Glomerular visceral epithelial cell (primary cell): ENCODE results near the gene DRC7.
"Not testable (repeated sequence)": the region's sequence is repeated elsewhere in the genome, so short reads cannot be mapped to it uniquely, and the experiment has no call there.

Experiments
- DNase-seq: peaks from one replicate; pipeline ENCODE4 v3.0.0-alpha.2; 2016; ENCODE audit errors: extremely low spot score

The DRC7 gene

DNA sequence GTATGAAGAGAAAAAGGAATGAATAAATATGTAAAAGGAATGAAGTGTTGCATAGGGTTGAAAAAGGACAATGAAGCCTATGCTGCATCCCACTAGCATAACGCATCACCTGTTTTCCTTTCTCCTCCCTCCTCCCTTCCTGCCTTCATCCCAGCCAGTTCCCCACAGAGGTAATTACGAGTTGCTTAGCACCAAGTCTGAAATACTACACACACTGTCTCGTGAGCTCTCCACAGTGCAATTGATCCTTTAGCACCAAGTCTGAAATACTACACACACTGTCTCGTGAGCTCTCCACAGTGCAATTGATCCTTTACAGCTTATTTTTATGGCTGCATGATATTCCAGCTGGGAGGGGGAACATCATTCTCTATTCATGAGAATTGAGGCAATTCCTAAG lies 1.1 kb upstream of the DRC7 start:
- DNase-seq: no peak

DNA sequence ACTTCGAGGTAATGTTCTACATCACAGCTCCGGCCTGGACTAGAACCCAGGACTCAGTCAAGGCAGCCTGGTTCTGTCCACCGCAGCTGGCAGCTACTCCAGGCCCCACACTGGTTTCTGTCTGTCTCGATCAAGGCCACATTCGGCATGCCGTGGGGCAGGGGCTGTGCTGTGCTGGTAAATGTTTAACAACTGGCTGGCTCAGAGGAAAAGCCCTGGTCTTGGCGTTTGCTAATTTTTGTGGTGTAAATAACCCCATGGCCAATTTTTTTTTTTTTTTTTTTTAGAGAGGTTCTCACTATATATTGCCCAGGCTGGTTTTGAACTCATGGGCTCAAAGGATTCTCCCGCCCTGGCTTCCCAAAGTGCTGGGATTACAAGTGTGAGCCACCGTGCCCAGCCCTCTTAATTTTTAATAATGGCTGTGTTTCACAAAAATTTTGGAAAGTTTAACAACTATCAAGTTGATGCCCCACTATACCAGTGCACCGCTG lies 328 bp upstream of the DRC7 start:
- no peak for DNase-seq

DNA sequence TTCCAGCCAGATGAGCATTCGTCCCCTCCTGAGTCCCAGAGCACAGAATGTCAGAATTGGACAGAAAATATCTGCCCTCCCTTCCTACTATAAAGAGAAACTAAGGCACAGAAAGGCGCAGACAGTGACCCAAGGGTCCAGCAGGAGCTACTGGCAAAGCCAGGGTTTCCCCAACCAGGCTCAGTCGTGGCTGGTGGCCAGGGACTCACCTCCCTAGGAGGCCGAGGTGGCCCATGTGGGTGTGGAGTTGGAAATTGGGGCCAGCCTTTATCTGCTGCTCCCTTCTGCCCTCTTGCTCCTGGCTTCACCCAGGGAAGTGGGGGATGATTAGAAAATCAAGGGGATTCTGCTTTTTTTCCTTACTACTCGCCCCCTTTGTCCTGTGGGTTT lies 1.1 kb downstream of the DRC7 start:
- no peak for DNase-seq

DNA sequence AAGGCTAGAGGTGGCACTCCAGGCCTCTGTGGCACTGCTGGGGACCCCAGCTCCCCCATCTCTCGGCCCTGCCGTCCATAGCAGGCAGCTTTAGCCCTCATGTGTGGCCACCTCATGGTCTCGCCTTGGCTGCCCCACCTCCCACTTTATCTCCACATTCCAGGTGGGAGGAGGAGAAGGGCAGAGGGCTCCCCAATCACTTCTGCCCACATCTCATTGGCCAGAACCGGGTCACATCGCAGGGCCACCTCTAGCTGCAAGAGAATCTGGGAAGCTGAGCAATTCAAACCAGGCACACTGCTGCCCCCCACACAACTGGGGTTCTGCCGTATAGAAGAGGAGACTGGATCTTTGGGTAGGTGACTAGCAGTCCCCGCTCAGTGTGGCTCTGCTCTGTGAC lies 1.6 kb downstream of the DRC7 start:
- DNase-seq: no peak

DNA sequence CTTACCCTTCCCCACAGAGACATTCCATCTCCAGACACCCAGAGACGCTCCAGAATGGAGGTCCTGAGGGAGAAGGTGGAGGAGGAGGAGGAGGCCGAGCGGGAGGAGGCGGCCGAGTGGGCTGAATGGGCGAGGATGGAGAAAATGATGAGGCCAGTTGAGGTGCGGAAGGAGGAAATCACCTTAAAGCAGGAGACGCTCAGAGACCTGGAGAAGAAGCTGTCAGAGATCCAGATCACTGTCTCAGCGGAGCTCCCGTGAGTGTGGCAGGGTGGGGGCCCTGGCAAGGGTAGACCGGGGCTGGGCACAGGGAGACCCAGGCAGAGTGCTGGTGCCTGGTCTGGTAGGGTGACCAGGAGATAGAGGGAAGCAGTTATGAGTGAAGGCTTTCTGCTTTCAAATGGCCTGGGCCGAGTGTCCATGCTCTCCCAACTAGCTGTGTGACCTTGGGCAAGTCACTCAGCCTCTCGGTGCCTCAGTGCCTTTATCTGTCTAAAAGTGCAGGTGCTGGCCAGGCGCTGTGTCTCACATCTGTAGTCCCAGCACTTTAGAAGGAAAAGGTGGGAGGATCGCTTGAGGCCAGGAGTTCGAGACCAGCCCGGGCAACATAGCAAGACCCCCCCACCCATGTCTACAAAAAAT lies 3.4 kb downstream of the DRC7 start:
- no peak for DNase-seq

DNA sequence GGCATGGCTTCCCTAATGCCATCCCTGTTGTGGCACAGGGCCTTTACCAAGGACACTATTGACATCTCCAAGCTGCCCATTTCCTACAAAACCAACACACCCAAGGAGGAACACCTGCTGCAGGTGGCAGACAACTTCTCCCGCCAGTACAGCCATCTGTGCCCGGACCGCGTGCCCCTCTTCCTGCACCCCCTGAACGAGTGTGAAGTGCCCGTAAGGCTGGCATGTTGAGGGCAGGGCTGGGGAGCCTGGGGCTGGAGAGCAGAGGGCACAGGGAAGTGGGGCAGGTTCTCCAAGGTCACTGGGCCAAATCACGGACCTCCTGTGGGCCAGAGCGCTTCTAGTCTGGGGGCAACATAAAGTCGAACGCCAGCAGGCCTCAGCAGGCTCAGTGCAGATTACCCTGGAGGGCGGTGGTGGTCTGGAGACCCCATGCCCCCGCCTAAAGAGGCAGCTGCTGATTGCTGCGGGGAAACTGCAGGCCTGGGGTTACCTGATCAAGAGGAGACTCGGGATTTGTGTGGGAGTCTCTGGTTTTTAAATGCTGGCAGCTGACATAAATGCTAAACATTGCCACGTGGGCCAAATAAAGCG lies 4.3 kb downstream of the DRC7 start:
- DNase-seq: no peak

DNA sequence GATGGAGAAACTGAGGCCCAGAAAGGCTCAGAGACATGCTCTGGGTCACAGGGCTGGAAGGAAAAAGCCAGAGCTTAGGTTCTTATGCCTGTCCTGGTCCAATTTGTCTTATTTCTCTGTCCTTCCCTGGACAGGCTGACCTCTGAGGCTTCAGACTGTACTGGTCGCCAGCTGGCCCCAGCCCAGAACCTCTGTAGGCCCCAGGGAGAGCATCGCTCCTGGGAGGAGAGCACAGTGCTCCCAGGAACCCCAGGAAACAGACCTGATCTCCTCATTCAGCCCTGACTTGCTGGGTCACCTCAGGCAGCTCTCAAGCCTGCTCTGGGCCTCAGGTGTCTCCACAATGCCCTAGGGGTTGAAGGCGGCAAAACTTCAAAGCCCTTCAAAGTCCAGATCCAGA lies 4.9 kb downstream of the DRC7 start:
- DNase-seq: no peak

DNA sequence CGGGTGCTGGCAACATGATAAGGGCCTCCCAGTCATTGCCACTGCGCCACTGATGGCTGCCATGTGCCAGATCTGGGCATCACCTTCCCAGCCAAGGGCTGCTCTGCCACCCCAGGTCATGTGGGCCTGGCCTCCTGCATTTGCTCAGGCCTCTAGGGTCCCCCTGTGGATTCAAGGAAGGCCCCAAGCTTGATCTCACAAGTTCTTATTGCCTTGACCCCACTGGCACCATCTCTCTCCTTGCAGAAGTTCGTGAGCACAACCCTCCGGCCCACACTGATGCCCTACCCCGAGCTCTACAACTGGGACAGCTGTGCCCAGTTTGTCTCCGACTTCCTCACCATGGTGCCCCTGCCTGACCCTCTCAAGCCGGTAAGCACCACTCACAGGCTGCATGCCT lies 5.3 kb downstream of the DRC7 start:
- no peak for DNase-seq

DNA sequence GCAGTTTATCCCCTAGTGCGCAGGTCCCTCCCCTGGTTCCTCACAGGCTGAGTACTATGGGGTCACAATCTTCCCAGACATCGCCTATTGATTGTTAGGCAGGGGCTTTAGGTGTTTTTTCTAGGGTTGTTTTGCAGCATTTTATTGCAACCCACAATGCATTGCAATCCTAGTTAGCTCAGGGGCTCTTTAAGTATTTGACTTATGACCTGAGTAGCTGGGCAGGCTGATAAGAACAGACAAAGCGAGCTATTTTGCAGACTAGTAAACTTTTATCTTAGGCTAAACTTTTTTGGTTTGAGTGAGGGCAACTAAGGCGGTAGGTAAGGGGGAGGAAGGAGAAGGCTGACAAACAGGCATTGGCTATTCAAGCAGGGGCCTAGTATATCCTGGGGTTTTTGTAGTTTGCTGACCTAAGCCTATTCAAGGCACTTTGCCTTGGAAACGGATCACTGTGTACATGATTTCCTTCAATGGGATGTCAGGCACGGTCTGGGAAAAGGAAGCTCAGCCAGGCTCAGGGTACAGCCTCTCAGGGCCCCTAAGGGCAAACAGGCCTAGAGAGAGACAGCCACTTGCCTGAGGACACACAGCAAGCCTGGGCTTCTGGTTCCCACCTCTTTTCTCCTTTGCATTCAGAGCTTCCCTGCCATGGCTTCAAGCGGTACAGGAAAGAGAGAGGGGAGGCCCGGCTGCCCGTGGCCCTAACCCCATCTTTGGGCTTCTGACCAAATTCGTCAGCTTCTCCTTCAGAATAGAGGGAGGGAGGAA lies 6.4 kb downstream of the DRC7 start:
- DNase-seq: no peak

DNA sequence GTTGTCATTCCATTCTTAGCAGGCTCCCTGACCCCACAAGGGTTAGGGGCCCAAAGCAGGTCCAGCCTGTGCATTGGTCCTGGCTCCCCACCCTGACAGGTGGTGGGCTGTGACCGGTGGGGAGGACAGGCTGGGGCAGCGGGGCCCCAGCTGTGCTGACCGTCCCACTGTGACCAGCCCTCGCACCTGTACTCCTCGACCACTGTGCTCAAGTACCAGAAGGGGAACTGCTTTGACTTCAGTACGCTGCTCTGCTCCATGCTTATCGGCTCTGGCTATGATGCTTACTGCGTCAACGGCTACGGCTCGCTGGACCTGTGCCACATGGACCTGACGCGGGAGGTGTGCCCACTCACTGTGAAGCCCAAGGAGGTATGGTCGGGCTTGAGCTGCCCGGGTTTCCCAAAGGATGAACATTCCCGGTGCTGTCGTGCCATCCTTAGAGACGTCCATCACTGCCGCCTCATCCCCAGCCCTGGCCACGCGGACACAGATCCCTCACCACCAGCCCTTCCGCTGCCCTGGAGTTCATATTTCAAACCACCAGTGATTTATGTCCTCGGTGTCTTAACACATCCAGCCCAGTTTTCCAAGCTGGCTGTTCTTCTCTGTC lies 7.3 kb downstream of the DRC7 start:
- DNase-seq: no peak

DNA sequence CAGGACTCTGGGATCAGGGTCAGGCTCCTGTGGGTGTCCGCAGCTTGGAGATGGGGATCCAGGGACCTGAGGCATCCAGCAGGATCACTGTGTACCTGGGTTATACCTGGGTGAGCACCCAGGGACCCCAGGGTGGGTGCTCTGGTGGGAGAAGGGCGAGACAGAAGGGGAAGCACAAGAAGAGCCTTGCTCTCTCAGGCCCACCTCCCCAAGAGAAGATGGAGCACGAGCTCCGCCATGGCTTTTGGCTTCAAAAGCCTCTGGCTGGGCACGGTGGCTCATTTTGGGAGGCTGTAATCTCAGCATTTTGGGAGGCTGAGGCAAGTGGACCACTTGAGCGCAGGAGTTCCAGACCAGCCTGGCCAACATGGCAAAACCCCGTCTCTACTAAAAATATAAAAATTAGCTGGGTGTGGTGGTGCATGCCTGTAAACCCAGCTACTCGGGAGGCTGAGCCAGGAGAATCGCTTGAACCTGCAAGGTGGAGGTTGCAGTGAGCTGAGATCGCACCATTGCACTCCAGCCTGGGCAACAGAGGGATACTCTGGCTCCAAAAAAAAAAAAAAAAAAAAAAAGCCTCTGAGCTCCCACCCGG lies 8.9 kb downstream of the DRC7 start:
- DNase-seq: no peak

DNA sequence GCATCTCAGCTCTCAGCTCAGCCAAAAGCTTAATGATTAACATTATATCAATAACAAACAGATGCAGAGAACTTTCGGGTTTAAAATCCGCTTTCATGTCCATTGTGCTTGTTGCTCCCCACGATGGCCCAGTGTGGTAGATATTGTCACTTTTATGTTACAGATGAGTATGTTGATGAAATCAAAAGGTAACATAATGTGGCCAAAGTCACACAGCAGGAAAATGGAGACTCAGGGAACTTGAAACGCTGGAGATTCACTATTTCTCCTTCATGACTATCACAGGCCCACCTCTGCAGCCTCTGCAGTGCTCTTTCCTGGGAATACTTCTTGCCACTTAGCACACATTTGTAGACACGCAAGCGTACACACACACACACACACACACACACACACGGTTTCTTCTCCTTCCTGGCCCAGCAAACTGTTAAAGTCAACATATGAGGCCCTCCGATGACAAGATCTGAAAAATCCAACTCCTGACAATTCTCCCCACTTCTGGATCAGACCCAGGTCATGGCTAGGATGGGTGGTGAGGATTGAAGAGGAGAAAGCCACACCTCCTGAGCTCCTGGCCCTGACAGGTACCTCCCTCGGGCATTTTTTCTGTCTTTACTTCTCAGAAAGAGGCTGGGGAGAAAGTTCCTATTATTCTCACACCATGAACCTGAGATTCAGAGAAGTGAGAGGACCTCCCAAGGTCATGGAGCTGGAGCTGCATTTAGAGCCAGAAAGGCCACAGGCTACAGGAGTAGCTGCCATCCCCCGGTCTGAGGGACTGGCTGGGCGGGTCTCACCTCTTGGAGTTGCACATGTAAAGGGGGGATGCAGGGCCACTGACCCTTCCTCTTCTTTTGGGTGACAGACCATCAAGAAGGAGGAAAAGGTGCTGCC lies 9.7 kb downstream of the DRC7 start:
- DNase-seq: no peak

DNA sequence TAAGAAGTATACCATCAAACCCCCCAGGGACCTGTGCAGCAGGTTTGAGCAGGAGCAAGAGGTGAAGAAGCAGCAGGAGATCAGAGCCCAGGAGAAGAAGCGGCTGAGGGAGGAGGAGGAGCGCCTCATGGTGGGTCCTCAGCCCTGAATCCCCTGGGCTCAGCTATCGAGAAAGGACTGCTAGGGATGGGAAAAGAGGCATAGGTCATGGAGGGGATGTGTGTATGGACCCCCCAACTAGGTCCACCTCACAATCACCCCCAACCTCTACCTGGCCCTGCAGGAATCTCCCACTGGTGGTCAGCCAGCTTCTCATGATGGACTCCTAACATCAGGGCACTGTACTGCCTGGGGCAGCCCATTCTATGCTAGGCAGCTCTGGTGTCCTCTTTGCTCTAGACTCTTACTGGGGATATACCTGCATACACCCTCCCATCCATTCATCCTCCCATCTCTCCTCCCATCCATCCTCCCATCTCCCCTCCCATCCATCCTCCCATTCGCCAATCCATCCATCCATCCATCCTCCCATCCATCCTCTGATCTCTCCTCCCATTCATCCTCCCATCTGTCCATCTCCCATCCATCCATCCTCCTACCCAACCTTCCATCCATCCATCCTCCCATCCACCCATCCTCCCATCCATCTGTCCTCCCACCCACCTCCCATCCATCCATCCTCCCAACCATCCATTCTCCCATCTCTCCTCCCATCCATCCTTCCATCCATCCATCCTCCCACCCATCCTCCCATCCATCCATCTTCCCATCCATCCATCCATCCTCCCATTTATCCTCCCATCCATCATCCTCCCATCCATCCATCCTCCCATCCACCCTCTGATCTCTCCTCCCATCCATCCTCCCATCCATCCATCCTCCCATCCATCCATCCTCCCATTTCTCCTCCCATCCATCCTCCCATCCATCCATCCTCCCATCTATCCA lies 10.6 kb downstream of the DRC7 start:
- DNase-seq: no peak

DNA sequence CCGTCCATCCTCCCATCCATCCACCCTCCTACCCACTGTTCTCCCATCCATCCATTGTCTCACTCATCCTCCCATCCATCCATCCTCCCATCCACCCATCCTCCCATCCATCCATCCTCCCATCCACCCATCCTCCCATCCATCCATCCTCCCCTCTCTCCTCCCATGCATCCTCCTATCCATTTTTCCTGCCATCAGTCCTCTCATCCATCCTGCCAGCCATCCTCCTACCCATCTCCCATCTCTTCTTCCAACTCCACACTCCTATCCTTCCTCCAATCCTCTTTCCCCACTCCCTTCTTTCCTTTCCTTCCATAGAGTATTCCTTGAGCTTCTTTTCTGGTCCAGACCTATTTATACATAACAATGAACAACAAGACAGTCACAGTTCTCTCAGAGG lies 12.1 kb downstream of the DRC7 start:
- no peak for DNase-seq

DNA sequence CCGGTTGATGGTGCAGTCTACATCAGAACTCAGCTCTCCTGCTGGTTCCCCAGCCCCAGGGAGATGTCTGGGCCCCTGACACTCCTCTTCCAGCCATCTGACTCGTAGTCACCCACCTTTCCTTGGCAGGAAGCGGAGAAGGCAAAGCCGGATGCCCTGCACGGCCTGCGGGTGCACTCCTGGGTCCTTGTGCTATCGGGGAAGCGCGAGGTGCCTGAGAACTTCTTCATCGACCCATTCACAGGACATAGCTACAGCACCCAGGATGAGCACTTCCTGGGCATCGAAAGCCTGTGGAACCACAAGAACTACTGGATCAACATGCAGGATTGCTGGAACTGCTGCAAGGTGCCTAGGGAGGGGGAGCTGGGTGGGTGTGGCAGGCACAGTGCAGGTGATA lies 12.7 kb downstream of the DRC7 start:
- DNase-seq: no peak

DNA sequence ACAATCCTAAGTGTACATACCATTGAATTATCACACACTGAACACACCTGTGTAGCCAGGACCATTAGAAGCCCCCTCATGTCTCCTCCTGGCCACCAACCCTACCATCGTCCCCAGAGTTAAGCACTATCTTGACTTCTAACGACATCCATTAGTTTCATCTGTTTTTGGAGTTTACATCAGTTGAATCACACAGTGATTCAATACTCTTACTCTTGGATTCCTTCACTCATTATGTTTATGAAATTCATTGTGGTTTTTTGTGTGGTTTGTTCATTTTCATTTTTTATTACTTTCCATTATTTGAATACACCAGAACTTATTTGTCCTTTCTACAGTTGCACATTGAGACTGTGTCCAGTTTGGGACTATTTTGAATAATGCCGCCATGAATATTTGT lies 13.6 kb downstream of the DRC7 start:
- DNase-seq: no peak

DNA sequence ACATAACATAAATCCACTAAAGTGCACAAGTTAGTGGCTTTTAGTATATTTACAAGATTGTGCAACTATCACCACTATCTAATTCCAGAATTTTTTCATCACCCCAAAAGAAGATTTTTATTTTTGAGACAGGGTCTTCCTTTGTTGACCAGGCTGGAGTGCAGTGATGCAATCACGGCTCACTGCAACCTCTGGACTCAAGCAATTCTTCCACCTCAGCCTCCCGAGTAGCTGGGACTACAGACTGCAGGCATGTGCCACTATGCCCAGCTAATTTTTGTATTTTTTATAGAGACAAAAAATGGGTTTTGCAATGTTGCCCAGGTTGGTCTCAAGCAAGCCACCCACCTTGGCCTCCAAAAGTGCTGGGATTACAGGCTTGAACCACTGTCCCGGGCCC lies 15.1 kb downstream of the DRC7 start:
- no peak for DNase-seq

DNA sequence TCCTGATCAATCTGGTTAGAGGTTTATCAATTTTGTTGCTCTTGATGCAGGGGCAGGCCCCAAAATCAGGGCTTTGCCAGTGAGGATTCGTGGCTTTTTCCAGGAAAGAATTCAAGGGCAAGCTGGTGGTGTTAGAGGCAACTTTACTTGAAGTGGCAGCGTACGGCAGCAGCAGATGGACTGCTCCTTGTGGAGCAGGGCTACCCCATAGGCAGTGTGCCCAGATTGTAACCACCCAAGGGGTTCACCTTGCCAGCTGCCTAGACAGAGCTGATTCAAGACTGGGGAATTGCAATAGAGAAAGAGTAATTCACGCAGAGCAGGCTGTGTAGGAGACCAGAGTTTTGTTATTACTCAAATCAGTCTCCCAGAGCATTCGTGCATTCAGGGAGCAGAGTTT lies 16.7 kb downstream of the DRC7 start:
- no peak for DNase-seq

DNA sequence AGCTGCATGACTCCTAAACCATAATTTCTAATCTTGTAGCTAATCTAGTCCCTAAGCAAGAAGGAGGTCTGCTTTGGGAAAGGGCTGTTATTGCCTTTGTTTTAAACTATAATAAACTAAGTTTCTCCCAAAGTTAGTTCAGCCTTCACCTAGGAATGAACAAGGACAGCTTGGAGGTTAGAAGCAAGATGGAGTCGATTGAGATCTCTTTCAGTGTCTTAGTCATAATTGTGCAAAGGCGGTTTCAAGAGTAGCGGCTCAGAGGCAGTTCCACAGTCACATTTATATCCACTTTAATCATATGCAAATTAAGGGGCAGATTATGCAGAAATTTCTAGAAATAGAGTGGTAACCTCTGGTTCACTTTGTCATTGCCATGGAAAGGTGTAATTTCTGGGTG lies 17.4 kb downstream of the DRC7 start:
- no peak for DNase-seq

DNA sequence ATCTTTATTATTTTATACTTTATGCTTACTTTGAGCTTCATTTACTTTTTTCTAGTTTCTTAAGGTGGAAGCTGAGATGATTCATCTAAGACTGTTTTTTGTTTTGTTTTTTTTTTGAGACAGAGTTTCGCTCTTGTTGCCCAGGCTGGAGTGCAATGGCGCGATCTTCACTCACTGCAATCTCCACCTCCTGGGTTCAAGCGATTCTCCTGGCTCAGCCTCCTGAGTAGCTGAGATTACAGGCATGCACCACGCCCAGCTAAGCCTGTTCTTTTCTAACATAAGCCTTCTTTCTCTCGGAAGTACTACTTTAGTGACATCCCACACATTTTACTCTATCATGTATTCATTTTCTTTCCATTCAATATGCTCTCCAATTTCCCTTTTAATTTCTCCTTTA lies 18.0 kb downstream of the DRC7 start:
- DNase-seq: not testable (repeated sequence)
